ENCODE results near the gene MKLN1.
A peak's percentile ranks its signal among the peaks of the same experiment; 100 is the strongest.

The MKLN1 gene

DNA sequence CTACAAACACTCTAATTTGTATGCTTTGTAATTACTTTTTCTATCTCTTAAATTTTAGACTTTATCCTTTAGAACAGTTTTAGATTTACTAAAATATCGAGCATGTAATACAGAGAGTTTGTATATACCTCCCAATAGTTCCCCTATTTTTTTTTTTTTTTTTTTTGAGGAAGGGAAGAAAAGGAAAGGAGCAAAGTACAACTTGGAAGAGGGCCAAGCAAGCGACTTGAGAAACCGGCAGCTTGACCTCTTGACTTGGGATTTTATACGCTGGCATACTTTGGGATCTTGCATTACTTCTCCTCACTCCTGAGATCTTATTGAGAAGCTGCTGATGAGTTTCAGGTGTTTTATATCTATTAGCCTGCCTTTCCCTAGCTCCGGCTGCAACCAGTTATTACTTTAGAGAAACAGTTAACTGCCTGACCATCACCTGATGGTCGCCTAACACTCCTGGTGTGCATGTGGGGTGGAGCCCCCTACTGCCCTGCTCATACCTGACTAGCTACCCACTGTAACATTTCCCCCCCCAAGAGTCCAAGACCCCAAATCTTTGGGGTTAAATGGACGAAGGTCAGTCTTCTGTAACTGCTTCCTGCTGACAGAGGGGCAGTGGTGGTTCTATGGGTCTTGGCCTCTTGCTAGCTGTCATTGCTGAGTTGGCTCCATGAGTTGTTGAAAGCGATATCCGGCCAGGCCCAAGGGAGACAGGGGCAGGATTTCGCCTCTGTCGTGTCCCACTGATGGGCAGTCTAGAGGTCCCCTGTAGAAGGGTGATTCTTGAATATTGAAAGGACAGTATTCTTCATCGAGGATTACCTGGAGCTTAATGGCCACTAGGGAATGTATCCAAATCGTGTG is 28.5 kb downstream of the MKLN1 start:
- no peak for DNase-seq

DNA sequence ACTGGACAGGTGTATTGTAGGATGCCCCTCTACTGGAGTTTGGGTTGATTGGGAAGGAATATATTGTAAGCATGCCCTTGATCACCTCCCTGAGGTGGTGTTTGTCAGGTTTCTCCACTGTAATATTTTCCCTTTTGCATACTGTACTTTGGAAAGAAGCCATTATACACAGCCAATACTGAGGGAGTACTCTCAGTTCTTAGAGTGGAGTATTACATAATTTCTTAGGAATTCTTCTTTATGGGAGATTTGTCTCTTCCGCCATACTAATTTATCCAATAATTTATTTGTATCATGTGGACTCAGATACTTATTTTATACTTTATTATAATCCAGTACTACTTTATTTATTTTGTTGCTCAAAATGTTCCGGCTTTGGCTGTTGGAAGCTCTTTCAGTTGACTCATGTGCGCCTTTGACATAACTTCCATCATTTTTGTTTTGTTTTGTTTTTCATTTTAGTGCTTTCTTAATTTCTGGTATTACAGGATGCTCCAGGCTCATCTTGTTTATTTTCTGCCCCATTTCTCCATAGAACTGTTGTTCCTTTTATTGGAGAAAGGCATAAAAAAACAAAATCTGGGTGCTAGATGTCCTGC is 29.7 kb downstream of the MKLN1 start:
- DNase-seq: no peak

DNA sequence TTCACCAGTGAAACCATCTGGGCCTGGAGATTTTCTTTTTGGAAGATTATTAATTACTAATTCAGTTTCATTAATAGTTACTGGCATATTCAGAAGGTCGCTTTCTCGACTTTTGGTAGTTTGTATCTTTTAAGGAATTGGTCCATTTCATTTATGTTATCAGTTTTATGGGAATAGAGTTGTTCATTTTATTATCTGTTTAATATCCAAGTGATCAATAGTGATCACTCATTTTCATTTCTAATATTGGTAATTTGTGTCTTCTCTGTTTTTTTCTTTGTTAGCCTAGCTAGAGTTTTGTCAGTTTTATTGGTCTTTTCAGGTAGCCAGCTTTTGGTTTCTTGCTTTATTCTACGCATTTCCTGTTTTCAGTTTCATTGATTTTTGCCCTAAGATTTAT is 31.0 kb downstream of the MKLN1 start:
- no peak for DNase-seq

DNA sequence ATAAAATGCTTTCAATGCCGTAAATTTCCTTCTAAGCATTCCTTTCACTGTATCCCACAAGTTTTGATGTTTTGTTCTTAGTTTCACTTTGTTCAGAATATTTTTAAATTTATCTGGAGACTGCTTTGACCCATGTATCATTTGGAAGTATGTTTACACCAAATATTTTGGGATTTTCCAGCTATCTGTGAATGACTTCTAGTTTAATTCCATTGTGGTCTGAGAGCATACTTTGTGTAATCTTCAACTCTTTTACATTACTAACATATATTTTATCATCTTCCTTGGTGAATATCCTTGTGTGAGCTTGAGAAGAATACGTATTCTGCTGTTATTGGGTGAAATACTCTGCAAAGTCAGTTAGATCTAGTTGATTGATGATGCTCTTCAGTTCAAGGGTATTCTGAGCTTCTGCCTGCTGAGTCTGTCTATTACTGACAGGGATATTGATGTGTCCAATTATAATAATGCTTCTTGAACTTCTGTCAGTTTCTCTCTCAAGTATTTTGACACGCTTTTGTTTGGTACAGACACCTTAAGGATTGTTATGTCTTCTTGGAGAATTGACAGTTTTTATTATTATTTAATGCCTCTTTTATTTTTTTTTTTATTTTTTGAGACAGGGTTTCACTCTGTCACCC is 31.6 kb downstream of the MKLN1 start:
- no peak for DNase-seq

DNA sequence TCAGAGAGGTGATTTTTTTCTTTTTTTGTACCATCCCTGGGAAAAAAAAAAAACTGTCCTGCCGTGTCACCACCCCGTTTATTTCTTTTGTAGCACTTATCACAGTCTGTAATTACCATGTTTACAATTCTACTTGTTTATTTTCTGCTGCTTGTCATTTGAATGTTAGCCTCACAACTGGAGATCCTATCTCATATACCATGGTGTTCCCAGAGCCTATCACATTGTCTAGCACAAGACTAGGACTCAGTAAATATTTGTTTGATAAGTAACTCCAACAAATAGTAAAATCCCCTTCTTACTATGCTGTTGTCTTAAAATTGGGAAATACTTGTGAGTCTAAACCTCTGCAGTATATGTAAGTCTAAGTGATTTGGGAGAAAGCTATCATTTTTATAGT is 36.0 kb downstream of the MKLN1 start:
- DNase-seq: no peak

DNA sequence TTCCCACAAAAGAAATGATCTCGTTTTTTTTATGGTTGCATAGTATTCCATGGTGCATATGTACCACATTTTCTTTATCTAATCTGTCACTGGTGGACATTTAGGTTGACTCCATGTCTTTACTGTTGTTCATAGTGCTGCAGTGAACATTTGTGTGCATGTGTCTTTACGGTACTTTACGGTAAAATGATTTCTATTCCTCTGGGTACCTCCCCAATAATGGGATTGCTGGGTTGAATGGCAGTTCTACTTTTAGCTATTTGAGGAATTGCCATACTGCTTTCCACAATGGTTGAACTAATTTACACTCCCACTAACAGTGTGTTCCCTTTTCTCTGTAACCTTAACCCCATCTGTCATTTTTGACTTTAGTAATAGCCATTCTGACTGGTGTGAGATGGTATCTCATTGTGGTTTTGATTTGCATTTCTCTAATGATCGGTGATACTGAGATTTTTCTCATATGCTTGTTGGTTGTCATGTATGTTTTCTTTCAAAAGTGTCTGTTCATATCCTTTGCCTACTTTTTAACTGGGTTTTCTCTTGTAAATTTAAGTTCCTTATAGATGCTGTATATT is 37.2 kb downstream of the MKLN1 start:
- no peak for DNase-seq

DNA sequence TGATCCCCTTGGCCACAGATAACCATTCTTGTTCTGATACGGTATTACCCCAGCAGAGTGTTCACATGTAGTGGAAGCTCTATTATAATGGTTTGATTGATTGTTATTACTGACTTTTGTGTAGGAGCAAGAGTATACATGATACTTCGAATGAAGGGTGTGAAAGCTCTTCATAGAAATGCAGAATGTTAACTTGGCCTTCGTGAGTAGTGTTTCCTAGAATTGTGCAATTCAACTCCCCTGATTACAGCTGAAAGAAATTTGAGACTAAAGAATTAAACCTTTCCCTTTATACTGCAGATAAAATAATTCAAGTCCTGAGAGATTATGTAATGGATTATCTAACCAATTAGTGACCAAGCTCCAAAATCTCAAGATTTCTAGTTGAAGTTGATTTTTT is 38.2 kb downstream of the MKLN1 start:
- DNase-seq: no peak

DNA sequence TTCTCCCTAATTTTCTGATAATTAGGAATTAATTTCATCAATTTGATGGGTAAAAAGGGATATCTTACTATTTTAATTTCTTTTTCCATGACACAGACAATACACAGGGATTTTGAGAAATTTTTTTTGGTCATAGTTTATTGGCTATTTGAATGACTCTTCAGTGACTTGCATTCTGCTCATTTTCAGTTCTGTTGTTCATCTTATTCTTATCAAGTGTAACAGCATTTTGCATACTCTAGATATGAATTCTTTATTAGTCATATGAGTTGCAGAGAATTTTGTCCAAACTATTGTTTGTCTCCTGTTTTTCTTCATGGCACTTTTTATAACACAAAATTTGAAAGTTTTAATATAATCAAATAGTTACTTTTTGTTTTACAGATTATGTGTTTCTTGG is 41.7 kb downstream of the MKLN1 start:
- DNase-seq: no peak

DNA sequence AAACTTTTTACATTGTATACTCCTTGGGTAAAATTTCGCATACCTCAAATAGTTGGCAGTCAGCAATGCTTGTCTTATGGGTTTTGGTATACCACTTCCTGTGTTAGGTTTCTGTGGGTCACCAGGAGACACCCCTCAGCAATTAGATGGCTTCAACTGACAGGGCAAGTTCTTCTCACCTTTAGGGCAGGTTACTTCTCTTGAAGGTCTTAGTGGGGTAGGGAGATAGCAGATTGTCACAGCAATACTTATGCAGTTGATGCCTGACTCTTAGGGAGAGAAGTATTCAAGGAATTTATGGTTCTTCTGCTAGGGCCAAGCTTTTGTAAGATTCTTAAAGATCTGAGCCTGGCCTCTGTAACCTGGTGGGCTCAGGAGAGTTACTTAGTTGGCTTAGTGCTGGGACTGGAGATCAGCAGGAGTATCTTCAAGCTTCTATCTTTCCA is 42.9 kb downstream of the MKLN1 start:
- DNase-seq: peak in 1 of 2 experiments; percentile 68

DNA sequence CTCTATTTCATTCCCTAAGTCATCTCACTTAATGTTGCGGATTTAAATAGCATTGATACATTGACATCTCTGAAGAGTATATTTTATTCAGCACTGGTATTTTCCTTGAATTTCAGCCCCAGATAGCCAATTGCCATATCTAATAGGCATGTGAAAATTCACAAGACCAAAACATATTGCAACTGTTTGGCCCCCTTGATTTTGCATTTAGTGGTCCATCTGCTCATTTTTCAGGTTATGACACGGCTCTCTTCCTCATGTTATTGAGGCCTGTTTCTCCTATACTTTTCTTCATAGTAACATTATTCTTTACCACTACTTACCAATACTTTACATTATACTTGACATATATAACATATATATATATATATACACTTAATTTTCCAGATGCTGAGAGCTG is 43.7 kb downstream of the MKLN1 start:
- no peak for DNase-seq

DNA sequence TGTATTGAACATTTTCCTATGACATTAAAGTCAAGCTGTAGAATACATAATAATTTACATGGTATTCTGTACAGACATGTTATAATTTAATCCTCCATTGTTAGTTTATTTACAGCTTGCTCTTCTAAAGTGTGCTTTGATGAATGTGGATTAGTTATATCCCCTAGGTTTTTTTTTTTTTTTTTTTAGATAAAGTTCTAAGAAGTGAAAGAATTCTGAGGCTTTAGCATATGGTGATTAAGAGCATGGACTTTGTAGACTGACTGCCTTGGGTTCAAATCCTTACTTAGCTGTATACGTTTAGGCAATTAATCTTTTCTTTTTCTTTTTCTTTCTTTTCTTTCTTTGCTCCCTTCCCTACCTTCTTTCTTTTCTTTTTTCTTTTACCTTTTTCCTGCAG is 44.9 kb downstream of the MKLN1 start:
- DNase-seq: no peak

DNA sequence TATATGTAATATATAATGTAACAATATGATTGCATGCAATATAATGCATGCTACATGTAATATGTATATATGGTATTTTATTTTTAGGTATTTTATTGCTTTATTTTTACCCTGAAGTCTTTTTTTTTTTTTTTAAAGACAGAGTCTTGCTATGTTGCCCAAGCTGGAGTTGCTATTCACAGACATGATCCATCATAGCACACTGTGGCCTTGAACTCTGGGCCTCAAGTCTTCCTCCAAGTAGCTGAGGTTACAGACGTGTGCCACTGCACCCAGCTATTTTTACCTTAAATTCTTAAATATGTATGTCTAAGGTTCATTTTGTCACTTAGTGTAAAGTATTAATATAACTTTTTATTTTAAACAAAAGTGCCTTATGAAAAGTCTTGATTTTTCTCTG is 47.1 kb downstream of the MKLN1 start:
- DNase-seq: no peak

DNA sequence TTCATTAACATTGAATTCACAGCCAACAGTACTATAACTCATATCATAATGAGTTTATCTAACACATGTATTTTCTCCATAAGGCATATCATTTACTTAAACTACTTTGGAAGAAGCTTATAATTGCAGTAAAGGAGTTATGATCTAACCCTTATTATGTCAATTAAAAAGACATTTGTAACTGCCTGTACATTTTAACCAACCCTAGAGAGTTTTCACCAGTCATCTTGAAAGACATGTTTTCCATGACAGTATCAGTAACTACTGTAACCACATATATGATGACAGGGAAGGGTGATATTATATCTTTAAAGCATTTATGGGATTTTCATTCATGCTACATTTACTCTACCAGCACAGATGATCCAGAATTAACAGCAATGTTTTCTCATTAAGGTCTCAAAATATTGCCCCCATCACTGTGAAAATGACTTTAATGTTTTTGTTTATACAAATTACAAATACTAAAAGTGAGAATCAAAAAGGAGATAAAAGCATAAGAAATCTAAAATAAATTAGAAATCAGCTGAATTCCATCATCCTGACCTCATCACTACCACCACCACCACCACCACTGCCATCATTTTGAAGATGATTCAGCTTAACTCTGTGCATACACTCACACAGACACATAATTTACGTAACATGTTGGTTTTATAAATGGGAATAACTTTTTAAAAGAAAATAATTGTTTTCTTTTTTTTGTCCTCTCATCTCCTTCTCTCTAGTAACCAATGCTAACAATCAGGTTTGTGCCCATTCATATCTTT is 53.6 kb downstream of the MKLN1 start:
- no peak for DNase-seq

DNA sequence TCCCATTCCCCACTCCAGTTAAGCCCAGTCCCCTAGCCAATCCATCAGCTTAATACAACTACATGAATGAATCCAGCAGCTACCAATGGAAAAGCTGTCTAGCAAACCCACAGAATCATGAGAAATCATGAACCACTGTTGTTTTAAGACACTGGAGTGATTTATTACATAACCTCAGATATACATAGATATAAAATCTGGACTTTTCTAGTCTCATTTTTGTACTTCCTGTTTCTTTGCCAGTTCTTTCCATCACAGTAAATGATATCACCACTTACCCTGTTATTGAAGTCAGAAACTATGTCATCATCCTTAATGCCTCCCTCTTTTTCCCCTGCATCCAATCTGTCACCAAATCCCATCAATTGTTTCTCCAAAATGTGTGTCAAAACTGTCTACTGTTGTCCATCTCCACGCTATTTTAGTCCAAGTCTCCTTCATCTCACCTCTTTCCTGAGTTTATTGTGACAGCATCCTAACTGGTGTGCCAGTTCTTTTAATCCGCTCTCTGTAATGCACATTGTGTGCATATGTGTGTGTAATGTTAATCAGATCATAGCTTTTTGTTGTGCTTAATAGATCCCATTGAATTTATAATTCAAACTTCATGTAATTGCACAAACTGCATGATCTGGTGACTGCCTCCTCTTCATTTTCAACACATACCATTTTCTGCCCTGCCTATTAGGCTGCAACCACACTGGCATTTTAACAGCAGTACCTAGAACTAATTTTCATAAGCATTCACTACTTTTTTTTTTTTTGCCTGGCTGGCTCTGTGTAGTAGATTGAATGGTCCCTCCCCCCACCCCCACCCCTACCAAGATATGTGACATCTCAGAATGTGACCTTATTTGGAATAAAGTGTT is 56.0 kb downstream of the MKLN1 start:
- no peak for DNase-seq

DNA sequence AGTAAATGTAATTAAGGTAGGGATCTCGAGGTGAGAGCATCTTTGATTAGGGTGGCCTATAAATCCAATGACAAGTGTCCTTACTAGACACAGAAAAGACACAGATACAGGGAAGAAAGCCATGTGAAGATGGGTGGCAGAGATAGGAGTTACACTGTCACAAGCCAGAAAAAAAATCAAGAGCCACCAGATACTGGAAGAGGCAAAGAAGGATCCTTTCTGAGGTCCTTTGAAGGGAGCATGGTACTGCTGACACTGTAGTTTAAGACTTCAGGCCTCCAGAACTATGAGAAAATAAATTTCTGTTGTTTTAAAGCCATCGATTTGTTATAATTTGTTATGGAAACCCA is 56.6 kb downstream of the MKLN1 start:
- no peak for DNase-seq

DNA sequence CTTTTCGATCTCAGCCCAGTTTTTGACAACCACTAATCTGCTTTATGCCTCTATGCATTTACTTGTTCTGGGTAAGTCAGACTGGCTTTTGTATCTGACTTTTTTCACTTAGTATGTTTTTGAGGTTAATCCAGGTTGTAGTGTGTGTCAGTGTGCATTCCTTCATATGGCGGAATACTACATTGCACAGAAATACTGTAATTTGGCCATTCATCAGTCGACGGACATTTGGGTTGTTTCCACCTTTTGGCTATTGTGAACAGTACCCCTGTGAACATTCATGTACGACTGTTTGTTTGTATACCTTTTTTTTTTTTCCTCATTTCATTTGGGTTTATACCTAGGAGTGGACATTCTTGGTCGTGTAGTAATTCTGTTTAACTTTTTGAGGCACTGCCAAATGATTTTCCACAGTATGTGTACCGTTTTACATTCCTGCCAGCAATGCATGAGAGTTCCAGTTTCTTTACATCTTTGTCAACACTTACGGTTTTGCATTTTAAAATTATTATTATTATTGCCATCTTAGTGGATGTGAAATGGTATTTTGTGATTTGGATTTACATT is 57.4 kb downstream of the MKLN1 start:
- no peak for DNase-seq

DNA sequence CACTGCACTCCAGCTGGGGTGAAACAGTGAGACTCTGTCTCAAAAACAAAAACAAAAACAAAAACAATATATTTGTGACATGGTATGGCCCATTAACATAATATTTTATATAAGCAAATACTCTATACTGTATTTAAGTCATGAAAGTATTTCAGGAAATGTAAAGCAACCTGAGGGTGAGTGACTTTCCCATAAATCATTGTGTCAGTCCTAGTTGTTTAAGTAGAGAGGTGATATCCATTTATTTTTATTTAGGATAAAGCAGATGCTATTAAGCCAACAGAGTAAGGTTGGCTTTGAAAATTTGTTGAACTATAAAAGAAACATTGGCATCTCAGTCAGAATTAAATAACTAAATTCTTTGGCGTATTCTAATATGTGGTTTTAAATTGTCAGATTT is 60.5 kb downstream of the MKLN1 start:
- DNase-seq: no peak

DNA sequence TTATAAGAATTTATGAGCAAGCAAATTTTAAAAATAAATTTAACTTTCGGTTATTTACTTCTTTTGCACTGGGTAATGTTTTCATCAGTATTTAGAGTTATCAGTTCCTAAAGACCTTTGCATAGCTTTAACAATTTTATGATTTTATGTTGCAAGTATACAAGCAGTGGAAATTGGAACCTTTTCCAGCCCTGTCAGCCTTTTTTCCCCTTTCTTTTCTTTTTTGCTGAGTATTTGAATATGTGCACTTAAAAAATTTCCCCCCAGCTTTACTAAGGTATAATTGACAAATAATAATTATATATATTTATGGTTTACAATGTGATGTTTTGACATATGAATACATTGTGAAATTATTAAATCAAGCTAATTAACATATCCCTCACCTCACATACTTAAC is 62.6 kb downstream of the MKLN1 start:
- DNase-seq: no peak

DNA sequence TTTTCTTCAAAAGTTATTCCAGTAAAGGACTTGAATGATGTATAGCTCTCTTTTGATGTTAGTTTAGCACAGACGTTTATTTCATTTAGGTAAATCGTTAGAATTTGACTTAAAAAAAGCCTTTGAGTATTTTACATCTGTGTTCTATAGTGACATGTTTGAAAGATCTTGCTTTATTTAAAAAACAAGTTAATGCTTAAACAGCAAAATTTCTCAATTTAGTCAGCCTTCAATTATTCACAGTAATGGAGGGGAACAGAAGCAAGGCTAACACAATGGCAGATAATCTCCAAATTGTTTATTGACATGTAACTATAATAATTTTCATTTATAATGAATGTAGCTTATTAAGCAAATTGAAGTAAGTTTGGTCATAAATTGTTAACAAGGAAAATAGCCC is 63.5 kb downstream of the MKLN1 start:
- no peak for DNase-seq

DNA sequence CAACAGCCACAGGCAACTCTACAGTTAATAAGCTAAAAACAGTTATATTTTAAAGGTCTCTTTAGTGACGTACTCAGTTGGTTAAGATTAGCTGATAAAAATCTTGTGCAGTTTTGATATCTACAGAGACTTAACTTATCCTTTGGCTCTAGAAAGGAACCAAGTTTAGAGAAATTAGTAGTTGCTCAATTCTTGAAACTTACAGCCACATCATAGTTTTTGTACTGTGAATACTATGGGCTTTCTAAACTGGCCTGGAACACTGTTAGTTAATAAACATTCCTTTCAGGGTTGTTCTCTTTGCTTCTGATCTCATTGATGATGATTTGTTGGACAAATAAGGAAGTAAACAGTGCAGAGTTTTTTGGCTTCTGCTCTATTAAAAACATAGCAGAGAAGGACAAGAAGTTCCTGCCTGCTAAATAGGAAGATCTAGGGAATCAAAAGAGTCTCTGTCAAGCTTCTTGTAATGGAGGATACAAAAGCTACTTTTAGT is 73.1 kb downstream of the MKLN1 start:
- no peak for DNase-seq

DNA sequence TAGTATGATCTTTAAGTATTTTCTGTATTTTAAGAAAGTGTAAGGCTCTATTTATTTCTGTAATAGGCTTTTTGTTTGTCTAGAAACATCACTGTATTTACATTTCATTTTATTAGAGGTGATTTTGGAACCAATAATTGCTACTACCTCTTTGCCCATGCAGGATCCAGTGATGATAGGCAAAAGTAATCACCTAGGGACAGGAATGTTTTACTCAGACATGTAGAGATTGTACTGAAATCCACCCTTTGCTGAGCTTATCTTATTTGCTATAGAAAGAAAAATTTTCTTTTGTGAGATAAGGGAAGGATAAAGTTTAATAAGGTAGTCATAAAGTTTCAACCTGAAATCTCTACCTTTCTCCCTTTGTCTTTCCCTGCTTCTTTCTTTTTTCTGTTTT is 73.5 kb downstream of the MKLN1 start:
- no peak for DNase-seq

DNA sequence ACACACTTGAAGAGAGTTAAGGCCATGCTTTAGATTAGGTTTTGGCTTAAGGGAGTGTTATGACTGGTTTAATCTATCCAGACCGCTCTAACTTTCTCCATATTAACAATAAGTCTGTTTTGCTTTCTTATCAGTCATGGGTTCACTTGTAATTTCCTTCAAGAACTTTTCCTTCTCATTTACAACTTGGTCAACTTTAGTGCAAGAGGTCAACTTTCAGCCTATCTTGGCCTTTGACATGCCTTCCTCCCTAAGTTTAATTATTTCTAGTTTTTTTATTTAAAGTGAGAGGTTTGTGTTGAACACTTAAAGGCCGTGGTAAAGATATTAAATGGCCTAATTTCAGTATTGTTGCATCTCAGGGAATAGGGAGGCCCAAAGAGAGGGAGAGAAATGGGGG is 75.6 kb downstream of the MKLN1 start:
- DNase-seq: no peak

Measured in SW 1271 (cell line).